ENCODE data around the gene ZNF740.

The ZNF740 gene, protein sequence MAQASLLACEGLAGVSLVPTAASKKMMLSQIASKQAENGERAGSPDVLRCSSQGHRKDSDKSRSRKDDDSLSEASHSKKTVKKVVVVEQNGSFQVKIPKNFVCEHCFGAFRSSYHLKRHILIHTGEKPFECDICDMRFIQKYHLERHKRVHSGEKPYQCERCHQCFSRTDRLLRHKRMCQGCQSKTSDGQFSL

DNA sequence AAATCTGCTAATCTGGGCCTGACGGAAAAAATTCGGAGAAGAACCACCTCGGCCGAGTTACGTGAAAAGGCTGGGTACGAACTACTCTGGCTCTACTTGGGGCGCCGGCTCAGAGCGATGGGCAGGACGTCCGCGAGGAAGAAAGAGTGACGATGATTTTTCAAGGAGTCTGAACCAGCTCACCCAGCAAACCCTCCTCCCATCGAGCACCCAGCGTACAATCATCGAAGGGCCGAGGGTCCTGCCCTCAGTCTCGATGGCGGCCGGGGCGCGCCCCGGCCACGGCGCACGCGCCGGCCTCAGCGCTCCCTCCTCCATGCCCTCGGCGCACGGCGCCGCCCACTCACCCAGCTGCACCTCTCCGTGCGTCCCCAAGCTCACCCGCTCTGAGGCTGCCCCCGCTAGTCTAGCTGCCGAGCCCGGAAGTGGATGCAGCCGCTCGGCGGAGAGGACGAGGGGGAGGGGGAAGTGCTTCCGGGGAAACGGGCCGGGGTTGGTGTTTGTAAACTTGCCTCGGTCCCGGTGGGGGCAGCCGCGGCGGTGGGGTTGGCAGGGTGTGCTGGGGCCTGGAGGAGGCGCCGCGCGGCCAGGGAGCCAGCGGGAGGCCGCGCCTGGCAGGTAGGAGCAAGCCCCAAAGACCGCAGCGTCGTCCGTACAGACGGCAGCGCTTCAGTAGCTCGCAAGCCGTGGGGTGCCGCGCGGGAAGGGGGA, at the start of gene ZNF740, which contains the start of gene CSAD:
ZNF740 (plus strand) TSS at position 503 of the 711 bp plus-strand sequence. CDS start 1,262 bp downstream, outside the sequence.
CSAD (minus strand) TSS at position 706 of the 711 bp plus-strand sequence. CDS start 7,455 bp downstream, outside the sequence.
- DNase-seq (ENCODE audit: low read depth) = peak; percentile 96
- H3K4me3 ChIP-seq (ENCODE audit: low read length) = peak within 1 kb of the TSS; percentile 70
- TF ChIP-seq, protein P1, sequence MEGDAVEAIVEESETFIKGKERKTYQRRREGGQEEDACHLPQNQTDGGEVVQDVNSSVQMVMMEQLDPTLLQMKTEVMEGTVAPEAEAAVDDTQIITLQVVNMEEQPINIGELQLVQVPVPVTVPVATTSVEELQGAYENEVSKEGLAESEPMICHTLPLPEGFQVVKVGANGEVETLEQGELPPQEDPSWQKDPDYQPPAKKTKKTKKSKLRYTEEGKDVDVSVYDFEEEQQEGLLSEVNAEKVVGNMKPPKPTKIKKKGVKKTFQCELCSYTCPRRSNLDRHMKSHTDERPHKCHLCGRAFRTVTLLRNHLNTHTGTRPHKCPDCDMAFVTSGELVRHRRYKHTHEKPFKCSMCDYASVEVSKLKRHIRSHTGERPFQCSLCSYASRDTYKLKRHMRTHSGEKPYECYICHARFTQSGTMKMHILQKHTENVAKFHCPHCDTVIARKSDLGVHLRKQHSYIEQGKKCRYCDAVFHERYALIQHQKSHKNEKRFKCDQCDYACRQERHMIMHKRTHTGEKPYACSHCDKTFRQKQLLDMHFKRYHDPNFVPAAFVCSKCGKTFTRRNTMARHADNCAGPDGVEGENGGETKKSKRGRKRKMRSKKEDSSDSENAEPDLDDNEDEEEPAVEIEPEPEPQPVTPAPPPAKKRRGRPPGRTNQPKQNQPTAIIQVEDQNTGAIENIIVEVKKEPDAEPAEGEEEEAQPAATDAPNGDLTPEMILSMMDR (IDR thresholded peaks at IDR 0.05; ENCODE audit: insufficient read depth, low read depth, low read length, missing control alignments) = no peak

DNA sequence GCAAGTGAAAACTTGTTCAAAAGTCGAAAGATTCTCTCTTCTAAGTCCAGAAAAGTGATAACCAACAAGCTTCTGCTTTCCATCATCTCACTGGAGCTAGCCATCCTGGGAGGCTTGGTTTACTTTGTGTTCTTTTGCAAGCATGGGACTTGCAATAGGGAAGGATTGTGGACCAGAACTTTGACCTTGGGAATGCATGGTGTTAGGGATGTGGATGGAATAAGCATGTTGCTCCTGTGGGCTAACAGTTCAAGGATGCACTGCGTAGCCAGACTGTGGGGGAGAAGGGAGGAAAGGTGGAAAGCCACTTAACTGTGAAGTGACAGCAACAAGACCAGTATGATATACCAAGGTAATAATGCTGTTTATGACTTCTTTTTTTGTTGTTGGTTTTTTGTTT, 48.7 kb upstream of the ZNF740 start:
- no peak overlapping the region for H3K4me3 ChIP-seq (ENCODE audit: low read length)
- TF ChIP-seq, protein P1 (IDR thresholded peaks at IDR 0.05; ENCODE audit: insufficient read depth, low read depth, low read length, missing control alignments) = no peak
- DNase-seq (ENCODE audit: low read depth) = no peak

DNA sequence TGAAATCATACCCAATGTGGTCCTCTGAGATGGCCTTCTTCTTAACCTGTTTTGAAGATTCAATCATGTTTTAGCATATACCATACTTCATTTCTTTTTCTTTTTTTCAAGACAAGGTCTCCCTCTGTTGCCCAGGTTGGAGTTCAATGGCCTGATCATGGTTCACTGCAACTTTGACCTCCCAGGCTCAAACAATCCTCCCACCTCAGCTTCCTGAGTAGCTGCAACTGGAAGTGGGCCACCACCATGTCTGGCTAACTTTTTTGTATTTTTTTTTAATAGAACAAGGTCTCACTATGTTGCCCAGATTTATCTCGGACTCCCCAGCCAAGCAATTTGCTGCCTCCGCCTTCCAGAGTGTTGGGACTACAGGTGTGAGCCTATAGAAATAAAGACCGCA, 46.8 kb upstream of the ZNF740 start:
- no peak overlapping the region for H3K4me3 ChIP-seq (ENCODE audit: low read length)
- no peak for DNase-seq (ENCODE audit: low read depth)
- TF ChIP-seq, protein P1 (IDR thresholded peaks at IDR 0.05; ENCODE audit: insufficient read depth, low read depth, low read length, missing control alignments) = no peak

DNA sequence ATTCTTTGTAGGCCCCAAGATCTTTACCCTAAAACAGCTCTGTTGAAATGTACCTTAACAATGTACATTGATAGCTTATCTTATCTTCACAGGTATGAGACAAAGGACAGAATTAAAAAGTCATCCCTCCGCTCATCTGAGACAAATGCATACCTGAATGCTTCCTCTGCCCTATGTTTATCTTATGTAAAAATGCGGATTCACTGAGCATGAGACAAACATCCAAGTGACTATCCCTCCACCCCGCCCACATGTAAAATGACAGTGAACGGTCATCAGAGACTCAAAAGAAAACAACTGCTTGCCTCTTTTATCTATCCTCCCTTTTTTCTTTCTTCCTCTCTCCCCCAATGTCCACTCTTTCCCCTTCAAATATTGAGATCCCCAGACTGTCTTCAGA, 37.2 kb upstream of the ZNF740 start:
- no peak overlapping the region for H3K4me3 ChIP-seq (ENCODE audit: low read length)
- TF ChIP-seq, protein P1 (IDR thresholded peaks at IDR 0.05; ENCODE audit: insufficient read depth, low read depth, low read length, missing control alignments) = no peak

DNA sequence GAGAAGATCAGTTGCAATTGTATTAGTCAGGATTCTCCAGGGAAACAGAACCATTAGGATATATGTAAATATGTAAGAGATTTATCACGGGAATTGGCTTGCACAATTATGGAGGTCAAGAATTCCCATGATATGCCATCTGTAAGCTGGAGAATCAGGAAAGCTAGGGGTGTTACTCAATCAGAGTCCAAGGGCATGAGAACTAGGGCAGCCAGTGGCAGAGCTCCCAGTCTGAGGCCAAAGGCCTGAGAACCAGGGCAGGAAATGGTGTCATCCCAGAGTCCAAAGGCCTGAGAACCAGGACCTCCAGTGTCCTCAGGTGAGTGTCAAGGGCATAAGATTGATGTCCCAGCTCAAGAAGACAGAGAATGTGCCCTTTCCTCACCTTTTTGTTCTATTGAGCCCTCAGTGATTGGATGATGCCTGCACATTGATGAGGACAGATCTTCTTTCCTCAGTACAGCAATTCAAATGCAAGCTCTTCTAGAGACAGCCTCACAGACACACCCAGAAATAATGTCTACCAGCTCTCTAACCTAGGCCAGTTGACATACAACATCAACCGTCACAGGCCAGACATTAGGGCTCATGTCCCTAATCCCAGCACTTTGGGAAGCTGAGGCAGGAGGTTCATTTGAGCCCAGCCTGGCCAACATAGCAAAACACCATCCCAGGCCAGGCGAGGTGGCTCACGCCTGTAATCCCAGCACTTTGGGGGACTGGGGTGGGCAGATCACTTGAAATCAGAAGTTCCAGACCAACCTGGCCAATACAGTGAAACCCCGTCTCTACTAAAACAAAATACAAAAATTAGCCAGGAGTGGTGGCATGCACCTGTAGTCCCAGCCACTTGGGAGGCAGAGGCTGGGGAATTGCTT, 34.9 kb upstream of the ZNF740 start:
- no peak overlapping the region for H3K4me3 ChIP-seq (ENCODE audit: low read length)
- TF ChIP-seq, protein P1 (IDR thresholded peaks at IDR 0.05; ENCODE audit: insufficient read depth, low read depth, low read length, missing control alignments) = no peak
- DNase-seq (ENCODE audit: low read depth) = peak; percentile 14

More for the DNA sequence above, 37.2 kb upstream of the ZNF740 start:
- DNase-seq (ENCODE audit: low read depth) = no peak

DNA sequence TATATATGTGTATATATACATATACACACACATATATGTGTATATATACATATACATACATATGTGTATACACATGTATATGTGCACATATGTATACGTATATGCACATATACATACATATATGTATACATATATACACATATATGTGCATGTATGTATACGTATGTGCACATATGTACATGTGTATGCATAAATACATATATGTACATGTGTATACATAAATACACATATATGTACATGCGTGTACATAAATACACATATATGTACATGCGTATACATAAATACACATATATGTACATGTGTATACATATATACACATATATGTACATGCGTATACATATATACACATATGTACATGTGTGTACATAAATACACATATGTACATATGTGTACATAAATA, 33.3 kb upstream of the ZNF740 start:
- TF ChIP-seq, protein P1 (IDR thresholded peaks at IDR 0.05; ENCODE audit: insufficient read depth, low read depth, low read length, missing control alignments) = no peak
- no peak for DNase-seq (ENCODE audit: low read depth)
- no peak overlapping the region for H3K4me3 ChIP-seq (ENCODE audit: low read length)
